SKM-1 treated with dmso at 0.1 percent for 144 hours (cell line): ENCODE measurements around the gene FYCO1.
"Not testable (repeated sequence)": the region's sequence is repeated elsewhere in the genome, so short reads cannot be mapped to it uniquely, and the experiment has no call there.

Experiments
- DNase-seq: peaks from one replicate; lab custom pipeline; 2025; ENCODE audit not compliant: unreplicated experiment; lab: John Stamatoyannopoulos, UW

FYCO1 gene

DNA sequence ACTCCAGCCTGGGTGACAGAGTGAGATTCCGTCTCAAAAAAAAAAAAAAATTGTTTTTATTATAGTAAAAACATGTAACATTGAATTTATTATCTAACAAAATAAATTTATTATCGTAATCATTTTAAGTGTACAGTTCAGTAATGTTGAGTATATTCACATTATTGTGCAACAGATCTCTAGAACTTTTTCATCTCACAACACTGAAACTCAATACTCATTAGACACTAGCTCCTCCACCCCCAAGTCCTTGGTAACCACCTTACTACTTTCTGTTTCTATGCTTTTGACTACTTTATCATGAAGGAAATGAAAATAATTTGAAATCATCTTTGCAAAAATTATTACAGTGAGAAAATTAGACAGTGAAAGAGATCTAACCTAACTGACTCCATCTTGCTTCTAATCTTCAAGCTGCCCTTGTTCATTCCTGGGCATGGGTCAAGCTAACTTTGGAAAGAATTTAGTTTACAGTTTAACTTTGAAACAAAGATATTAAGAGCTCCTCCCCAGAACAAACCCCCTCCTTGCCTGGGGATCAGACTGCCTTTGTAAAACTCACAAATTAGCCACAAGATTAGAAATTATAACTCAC lies 15.0 kb upstream of the FYCO1 start:
- DNase-seq, result no peak

- DNase-seq, result no peak
Observed at GRCh38 chr3:46008058-46008457, 12.4 kb upstream of the FYCO1 start.

DNA sequence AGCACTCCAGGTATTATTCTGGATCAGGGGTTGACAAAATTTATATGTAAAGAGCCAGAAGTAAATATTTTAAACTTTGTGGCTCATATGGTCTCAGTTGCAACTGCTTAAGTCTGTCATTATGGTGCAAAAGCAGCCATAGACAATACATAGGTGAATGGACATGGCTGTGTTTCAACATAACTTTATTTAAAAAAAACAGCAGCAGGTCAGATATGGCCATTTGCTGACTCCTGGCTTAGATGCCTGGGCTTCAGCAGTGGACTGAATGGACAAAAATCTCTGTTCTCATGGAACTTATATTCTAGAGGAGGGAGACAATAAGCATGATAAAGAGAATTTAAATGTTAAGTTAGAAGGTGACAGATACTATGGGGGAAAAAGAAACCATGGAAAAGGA lies 11.7 kb upstream of the FYCO1 start:
- no peak for DNase-seq

DNA sequence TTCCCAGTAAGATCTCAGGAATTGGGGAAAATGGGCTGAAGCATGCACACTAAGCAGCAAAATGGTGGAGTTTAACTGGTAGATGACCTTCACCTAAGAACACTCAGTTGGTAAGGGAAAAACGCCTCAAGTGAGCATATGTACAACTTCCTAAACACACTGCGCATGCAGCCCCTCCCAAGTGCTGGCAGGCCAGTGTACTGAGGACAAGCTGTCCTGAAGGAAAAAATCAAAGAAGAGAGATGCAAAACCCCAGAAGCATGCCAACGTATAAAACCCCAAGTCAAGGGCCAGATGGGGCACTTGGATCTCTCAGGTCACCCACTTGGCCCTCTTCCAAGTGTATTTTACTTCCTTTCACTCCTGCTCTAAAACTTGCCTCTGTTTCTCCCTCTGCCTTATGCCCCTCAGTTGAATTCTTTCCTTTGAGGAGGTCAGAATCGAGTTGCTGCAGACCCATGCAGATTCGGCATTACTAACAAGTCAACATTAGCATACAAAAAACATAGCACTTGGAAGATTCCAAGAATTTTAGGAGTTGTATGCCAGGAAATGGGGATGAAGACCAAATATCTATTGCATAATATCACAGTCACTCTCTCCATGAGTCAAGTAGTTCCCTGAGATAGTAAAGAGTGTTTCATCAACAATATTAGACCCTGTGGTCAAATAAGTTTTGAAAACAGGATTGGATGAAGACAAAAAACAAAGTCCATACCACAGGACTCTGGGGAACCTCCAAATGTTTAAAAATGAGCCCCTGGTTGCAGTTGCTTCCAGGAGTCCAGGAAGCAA lies 10.8 kb upstream of the FYCO1 start:
- DNase-seq, result no peak

GRCh38 chr3:46003706-46004105 lies 8.1 kb upstream of the FYCO1 start:
- DNase-seq, result not testable (repeated sequence)

DNA sequence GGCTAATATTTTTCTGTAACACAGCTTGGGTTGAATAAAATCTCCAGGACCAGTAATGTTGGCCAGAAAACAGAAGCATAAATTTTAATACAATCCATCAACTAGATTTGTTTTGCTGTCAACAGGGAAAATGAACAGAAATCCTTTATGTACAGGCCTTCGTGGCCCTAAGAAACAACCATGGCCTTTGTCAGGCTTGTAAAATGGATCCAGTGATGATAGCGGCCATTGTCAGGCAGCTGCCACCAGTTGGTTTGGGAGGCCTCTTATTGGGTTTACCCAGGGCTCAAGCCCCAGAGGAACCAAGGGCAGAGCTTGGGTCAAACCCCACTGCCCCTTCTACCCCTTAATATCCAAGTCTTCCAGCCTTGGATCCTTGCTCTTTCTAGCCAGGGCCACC lies 5.6 kb upstream of the FYCO1 start:
- DNase-seq, result no peak

DNA sequence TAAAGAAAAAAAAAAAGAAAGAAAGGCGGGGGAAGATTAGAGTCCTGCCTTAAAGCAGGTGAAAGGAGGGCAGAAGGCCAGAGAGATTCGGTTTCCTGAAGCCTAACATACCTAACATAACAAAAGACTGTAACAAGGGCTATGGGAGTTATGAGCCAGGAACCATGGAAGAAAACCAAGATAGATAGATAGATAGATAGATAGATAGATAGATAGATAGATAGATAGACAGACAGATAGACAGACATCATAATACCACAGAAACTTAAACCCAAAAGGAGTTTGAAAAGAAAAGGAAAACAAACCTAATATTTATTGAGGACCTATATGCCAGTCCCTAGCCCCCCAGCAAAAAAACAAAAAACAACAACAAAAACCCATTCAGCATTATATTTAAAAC lies 2.3 kb upstream of the FYCO1 start:
- no peak for DNase-seq

- not testable (repeated sequence) for DNase-seq
Observed at GRCh38 chr3:45997499-45997898, 1.9 kb upstream of the FYCO1 start.

DNA sequence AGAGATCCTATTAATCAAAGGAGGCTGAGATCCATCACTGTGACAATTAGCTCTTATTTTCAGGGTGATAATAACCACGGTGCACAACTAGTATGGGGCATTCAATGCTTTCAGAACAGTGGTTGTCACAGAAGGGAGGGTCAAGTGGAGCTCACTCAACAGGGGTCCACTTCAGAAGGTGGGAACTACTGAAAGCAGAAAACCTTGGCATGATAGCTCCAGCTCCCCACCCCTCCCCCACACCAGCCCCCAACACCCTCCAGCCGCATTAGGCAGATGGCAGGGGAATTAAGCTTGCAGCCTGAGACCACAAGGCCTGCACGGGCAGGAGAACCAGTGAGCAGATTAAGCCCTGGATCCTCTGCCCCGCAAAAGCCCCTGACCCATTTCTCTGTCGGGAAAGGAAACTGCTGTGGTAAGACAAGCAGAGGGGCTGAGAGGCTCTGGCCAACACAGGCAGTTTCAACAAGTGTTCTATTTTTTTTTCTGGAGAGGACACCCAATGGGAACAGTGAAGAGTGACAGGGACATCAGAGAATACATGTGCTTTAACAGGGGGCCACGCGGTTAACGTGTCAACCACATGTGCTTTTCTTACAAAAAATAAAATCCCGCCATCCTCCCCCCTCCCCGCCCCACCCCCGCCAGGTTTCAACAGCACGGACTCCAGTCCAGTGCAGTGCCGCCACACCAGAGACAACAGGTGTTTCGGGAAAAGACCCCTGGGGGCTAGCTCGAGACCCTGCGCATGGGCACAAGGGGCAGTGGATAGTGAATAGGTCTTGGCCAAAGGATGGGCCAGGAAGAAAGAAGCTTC lies 997 bp downstream of the FYCO1 start:
- DNase-seq, result peak; percentile 3

- DNase-seq, result no peak
Observed at GRCh38 chr3:45993421-45994027, 2.1 kb downstream of the FYCO1 start.

DNA sequence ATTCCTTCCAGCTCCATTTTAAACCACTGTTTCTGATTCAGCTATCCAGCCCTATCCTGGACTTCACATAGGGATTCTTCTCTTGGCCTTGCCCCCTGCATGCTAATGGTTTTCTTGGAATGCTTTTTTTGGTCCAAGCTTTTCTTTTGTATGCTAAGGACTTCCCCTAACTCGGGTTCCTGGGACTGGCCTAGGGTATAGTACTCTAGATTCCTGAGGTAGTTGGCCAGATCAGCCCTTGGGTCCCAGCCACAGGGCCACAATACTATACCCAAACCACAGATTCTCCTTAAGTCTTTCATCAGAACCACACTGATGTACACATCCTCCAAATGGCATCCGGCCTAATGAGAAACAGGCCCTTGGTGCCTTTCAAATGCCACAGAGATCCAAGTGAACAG lies 2.8 kb downstream of the FYCO1 start:
- DNase-seq, result peak; percentile 53

DNA sequence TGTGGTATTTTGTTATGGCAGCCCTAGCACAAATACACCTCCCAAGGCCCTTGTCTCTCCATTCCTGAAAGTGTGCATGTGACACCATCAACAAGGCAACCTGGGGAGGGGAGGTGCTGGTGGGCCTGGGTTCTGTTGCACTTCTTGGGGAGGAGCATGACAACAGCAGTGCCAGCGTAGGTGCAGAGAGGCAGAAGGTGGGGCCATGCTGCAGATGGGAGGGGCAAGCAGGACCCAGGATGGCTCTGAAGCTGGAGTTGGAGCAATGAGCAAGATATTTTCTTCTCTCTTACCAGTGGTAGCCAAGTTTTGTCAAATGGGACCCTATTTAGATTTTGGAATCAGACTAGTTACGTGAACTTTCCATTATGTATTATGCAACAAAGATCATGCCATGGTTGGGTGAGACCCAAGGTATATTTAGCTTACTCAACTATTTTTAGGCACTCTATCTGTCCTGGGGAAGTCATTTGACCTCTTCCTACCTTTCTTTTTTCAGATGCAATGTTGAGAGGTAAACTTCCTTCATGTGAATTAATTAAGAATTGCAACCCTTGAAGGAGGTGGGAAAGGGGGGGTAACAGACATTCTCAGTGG lies 3.4 kb downstream of the FYCO1 start:
- DNase-seq, result no peak

GRCh38 chr3:45991341-45991740 lies 4.3 kb downstream of the FYCO1 start:
- no peak for DNase-seq

- no peak for DNase-seq
Observed at GRCh38 chr3:45990181-45990580, 5.4 kb downstream of the FYCO1 start.

DNA sequence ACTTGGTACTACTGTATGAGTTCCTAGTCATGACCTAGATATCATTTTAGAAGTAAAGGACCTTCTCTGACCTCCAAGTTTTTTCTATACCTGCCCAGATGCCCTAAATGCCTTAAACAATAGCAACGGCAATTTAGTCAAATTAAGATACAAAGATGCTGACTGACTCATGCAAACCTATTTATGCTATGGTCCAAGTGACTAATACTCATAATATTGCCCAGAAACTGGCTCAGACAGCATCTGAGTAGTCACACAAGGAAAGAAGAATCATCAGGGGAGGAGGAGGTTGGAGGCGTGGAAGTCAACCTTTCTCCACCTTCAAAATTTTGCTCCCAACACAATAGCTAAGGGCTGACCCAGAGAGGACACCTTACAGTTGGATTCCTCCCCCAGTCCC lies 6.8 kb downstream of the FYCO1 start:
- no peak for DNase-seq

DNA sequence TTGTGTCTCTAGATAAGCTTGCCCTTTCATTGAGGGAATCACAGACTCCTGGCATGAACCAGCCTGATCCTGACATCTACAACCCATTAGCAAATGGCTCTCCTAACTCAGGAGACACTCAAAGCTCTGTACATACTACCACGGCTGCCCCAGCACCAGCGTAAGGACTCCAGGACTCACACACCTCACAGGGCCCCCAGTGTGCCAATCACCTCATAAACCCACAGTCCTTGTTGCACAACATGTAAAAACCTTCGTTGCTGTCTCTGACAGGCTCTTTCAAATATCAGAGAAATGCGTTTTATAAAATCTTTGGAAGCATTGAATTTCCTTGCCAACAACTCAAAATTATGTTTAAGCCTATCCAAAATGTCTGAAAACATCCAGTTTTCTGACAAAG lies 7.3 kb downstream of the FYCO1 start:
- peak; percentile 14 for DNase-seq

DNA sequence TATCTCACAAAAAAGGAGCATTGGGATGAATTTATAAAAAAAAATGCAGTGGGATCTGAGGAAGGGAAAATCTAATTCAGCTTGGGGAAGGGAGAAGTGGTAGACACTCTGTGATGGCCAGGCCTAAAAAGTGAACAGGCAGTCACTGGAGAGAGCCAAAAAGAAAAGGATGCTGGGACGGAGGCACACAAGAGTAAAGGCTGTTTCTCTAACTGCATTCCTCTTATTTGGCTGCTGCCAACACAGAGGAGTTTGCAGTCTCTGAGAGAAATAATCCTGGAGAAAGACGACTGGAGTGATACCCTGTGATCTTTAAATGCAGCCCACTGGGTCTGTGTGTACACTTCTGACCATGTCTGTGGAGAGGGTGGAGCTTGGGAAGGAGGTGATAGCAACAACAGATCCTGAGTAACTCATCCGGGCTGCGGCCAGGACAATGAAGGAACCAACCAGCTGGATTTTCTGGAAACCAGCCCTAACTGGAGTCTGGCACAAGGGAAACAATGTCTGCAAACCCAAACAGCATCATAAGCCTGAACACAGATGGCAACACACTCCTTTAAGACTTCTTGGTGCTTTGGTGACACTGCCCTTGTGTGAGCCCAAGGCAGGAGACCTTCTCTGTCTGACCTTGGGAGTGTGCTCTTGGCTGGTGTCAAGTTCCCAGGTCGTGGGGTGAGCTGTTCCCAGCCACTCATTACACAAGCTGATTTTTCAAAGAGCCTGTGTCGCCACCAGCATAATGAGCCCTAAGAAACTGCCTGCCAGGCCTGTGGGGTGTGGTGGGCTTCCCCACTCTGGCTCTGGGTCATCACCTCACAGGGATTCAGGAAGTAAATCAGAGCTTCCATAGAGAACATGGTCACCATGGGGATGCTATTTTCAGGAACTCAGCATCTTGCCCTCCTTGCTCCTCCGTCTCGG lies 8.0 kb downstream of the FYCO1 start:
- DNase-seq, result no peak

GRCh38 chr3:45986303-45986982 lies 9.2 kb downstream of the FYCO1 start:
- DNase-seq, result no peak

DNA sequence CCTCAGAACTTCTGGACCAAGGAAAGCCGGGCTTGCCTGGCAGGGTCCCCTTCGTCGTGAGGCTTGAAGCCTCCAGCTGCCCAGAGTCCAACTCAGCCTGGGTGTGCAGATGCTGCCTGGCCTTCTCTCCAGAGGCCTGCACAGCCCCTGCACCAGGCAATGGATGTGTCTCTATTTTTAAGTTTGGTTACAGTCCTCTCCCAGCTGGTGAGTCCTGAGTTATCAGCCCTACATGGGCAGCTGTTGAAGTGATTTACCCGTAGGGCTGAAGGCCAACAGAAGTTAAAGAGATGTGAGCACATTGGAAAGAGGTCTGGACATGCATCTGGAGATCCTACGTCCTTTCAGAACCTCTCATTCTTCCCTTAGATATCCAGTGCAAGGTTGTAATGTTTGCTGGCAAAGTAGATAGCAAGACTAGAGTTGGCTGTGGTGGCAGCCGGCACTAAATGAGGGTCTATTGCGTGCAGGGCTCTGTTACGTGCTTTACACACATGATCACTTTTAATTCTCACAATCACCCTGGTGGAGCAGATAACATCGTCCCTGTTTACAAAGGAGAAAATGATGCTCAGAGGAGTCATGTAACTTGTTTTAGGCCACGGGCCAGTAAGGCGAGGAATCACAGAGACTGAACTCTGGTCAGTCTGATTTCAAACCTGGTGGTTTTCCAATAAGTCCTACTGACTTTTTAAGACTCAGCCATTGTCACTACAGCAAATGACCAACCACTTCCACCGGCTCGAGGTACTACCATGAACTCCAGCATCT lies 9.9 kb downstream of the FYCO1 start:
- DNase-seq, result no peak
